DLD1 (cell line): ENCODE results near the gene KNTC1.
"Not testable (repeated sequence)": the region's sequence is repeated elsewhere in the genome, so short reads cannot be mapped to it uniquely, and the experiment has no call there.

Experiments
- in situ Hi-C: cut with HindIII; loops from 2 replicates; pipeline ENCODE4 v1.10.0; 2017; ENCODE audit warnings: low sequenced_read_pairs

Gene KNTC1

DNA sequence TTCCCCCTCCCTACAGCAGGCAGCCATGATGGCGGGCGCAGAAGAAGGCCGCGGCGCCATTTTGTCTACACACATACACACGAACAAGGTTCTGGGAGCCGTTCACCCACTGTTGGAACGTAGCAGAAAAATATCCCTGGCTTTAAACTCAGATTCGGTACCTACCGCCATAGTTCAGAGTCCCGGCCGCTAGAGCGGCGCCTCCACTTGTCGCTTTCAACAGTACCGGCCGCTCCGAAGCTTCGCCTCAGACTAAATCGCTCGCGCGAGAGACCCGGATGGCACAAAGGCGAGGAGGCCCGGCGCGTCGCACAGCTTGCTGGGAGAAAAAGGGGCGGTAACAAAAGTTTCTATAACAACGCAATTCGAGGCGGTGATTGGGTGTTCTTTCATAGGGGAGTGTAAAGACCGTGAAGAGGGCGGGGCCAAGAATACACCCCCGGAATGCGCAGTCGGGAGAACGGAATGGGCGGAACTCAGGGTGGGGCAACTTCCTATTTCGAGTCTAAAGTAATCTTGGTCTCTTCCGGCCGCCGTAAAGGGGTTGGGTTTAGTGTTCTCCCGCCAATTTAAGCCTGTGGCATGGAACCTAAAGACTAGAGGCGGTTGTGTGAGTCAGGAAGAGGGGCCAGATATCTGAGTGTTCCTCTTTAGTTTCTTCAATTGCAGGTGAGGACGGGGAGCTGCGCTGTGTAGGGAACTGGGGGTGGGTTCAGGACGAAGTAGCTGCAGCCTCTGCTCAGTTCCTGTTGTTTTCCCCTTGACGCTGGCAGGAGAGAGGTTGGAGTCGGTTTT is at the start of gene KNTC1, which contains the start of gene RSRC2:
Gene KNTC1 (plus strand): TSS at position 567 of the 795 bp plus-strand sequence. CDS start 2,815 bp downstream, outside the sequence.
Gene RSRC2 (minus strand): TSS at position 254 of the 795 bp plus-strand sequence. CDS start 83 bp downstream, at position 171.
- in situ Hi-C loops: no loop called here

DNA sequence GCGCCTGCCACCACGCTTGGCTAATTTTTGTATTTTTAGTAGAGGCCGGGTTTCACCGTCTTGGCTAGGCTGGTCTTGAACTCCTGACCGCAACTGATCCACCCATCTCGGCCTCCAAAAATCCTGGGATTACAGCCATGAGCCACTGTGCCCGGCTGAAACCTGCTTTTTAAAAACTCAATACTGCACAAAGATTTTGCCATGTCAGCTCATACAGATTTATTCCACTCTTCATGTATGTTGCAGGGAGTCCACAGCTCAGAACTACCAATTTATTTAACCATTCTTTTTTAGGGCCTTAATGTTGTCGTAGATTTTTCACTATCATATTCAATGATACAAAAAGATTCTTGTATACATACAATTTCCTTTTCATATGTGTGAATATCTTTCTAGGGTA is 46.3 kb upstream of the KNTC1 start:
- in situ Hi-C loops: no loop called here

DNA sequence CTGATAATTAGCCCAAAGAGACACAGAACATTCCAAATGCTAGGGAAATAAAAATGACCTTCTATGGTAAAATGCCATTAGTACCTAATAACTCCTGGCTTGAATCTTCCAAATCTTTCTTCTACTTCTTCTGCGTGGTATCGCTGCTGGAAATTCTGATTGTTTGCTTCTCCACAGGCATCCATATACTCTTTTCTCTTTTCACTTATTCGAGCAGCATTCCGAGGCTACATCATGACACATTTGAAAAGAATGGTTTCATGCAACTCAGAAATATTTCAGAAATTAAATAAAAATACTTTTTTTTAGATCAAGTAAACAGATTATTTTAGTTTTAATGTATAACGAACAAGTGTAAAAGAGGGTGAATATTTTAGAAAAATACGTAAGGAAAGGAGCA is 45.2 kb upstream of the KNTC1 start:
- in situ Hi-C loops: no loop called here

- in situ Hi-C loops: no loop called here
These were observed 43.1 kb upstream of the KNTC1 start for GRCh38 chr12:122483969-122484368.

DNA sequence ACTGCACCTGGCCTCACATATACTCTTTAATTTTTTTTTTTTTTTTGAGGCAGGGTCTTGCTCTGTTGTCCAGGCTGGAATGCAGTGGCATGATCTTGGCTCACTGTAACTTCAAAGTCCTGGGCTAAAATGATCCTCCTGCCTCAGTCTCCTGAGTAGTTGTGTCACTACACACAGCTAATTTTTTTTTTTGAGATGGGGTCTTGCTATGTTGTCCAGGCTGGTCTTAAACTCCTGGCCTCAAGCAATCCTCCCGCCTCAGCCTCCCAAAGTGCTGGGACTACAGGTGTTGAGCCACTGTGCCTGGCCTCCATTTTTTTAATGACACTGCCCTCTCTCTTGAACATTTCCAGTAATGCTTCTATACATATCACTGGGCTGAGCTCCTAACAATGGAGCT is 42.7 kb upstream of the KNTC1 start:
- in situ Hi-C loops: not testable (repeated sequence)

GRCh38 chr12:122486360-122486759 is 40.7 kb upstream of the KNTC1 start:
- in situ Hi-C loops: not testable (repeated sequence)

DNA sequence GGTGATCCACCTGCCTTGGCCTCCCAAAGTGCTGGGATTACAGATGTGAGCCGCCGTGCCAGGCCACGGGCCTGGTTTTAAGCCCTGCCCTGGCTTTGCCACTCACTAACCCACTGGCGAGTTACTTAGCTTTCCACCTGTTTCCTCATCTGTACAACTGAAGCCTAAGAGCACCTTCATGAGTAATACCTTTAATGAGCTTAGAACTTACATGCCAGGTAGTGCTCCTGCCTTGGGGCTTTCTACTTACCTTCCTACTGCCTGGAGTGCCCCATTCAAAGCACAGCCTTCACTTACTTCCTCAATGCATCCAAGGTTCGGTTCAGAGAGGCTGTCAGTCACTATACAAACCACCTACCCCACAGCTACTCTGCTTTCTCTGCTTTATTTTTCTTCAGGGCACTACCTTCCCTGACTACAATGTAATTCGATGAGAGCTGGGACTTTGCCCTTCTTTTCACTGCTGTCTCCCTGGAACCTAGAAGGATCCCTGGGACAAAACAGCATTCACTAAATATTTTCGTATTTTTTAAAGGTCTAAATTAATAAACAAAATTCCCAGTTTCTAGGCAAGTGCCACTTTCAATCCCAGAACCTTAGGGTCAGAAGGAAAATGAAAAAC is 40.1 kb upstream of the KNTC1 start:
- in situ Hi-C loops: no loop called here

DNA sequence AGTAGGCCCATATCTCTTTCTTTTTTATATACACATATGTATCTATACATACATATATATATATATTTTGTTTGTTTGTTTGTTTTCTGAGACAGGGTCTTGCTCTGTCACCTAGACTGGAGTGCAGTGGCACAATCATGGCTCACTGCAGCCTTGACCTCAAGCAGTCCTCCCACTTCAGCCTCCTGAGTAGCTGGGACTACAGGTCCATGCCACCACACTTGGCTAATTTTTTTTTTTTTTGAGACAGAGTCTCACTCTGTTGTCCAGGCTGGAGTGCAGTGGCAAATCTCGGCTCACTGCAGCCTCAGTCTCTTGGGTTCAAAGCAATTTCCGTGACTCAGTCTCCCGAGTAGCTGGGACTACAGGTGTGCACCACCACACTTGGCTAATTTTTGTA is 39.2 kb upstream of the KNTC1 start:
- in situ Hi-C loops: not testable (repeated sequence)

- in situ Hi-C loops: no loop called here
These were observed 38.0 kb upstream of the KNTC1 start for GRCh38 chr12:122489038-122489437.

GRCh38 chr12:122491991-122492390 is 35.1 kb upstream of the KNTC1 start:
- in situ Hi-C loops: no loop called here

GRCh38 chr12:122493222-122493621 is 33.8 kb upstream of the KNTC1 start:
- in situ Hi-C loops: not testable (repeated sequence)

DNA sequence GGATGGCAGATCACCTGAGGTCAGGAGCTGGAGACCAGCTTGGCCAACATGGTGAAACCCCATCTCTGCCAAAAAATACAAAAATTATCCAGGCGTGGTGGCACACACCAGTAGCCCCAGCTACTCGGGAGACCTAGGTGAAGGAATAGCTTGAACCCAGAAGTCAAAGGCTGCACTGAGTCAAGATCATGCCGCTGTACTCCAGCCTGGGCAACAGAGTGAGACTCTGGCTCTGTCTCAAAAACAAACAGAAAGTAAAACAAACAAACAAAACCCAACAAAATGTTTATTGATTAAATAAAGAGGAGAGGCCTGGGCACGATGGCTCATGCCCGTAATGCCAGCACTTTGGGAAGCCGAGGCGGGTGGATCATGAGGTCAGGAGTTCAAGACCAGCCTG is 31.8 kb upstream of the KNTC1 start:
- in situ Hi-C loops: no loop called here

DNA sequence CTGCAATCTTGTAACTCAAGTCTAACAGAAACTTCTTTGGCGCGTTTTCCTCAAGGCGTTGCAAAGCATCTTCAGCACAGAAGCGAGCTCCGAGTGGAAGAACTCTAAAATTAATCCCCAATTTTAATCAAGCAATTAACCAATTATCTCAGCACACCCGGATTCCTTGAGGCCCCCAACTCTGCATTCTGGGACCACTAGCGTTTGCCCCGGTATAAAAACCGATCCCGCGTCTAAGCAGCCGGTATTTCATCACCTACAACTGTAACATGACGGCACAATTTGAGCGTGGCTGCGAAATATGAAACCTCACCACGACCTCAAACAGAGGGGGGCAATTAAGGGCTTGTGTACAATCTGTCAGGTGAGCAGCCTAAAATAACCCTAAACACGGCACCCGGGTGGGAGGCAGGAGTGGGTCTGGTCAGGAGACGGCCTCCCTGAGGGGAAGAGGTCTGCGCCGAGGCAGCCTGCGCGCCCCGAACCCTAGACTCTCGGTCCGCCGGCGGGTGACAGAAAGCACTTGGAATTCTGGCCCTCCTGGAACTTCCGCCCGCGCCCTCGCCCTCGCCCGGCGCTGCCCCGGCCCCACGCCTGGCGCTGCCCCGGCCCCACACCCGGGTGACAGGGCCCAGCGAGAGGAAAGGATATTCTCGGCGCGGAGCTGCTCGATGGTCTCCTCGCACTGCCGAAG is 26.9 kb upstream of the KNTC1 start:
- in situ Hi-C loops: no loop called here

DNA sequence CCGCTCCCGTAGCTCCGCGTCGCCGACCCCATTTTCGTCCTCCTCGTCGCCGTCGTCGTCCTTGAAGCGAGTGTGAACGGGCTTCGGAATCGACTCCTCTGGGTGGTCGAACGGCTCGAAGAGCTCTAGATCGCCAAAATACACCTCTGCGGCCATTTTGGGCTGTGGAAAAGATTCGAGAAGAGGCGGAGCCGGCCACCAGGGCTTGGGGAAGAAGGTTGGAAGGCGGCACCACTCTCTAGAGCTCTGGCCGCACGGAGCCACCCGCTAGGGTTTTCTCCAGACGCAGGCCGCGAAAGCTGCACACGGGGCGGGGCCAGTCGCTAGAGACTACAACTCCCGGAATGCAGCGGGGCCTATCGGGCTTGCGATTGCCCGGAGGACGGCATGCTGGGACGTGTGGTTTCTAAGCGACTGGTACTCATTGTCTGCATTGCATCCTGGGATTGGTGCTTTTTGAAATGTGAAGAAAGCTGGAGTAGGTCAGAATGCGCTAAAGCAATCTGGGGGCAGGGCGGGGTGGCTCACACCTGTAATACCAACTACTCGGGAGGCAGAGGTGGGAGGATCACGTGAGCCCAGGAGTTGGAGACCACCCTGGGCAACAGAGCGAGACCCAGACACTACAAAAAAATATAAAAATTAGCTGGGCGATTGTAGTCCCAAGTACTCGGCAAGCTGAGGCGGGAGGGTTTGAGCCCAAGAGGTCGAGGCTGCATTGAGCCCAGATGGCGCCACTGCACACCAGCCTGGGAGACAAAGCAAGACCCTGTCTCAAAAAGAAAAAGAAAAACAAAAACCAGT is 26.2 kb upstream of the KNTC1 start, which contains the start of gene ZCCHC8:
Gene ZCCHC8 (minus strand): TSS at position 248 of the 804 bp plus-strand sequence. CDS start 92 bp downstream, at position 156.
- in situ Hi-C loops: no loop called here

DNA sequence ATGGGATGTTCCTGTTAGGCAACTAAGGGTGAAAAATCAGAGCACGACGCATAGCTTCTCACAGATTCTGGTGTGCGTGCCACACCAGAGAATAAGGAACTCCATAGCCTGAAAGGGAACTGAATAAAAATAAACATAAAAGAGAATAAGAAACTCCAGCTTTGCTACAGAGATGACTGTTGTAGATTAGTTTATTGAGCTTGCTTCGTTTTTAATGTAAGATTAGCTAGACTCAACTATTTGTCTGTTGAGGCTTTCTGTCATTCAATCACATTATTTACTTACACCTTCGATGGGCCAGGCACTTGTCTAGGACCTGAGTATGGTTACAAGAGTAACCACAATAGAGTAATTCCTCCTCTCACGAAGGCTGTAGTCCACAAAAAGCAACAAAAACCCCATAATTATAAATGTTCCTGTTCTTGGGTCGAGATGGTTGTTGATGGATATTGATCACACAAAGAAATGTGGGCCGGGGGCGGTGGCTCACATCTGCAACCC is 25.5 kb upstream of the KNTC1 start:
- in situ Hi-C loops: no loop called here

GRCh38 chr12:122503147-122503751 is 23.8 kb upstream of the KNTC1 start:
- in situ Hi-C loops: no loop called here

- in situ Hi-C loops: no loop called here
These were observed 23.1 kb upstream of the KNTC1 start for GRCh38 chr12:122503783-122504590.

- in situ Hi-C loops: no loop called here
These were observed 21.5 kb upstream of the KNTC1 start for GRCh38 chr12:122505419-122506051.
